HG02642 (cell line): ENCODE measurements around the gene TMEM26.
"Not testable (repeated sequence)": the region's sequence is repeated elsewhere in the genome, so short reads cannot be mapped to it uniquely, and the experiment has no call there.

ENCODE experiments used
- ATAC-seq: cut with Tn5 transposase; IDR thresholded peaks from one replicate; pipeline ENCODE4 v1.9.1; 2021; ENCODE audit warnings: mild to moderate bottlenecking; ENCODE audit not compliant: unreplicated experiment, poor library complexity

The TMEM26 gene

DNA sequence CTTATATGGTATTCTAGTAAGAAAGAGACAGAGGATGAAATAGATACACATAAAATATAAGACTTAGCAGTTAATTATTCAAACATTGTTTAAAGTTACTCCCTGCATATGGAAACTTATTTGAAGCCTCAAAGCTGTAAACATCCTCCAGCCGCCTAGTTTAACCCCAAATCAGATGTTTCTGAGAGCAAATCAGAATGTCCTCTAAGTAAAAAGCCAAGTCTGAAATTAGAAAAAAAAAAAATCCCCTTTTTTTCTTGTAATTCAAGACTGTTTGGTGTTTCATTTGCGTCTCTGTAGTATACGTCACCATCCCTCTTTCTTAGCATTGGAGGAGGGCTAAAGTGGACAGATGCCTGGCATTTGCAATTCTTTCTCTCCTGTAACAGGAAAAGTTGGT lies 46.4 kb downstream of the TMEM26 start:
- ATAC-seq = no peak

DNA sequence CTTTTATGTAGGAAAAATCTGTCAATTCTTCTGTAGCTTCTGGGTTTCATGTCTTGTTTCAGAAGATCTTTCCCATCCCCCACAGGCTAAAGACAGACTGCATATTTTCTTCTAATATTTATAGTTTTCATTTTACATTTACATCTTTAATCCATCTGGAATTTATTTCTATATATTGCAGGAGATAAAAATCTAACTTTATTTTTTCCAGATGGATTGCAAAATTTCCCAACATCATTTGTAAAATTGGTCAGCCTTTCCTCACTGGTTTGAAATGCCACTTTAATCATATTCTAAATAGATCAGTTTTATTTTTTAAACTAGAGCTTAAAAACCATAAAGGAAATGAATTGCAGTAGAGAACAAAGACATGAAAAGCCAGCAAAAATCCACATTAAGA lies 46.9 kb downstream of the TMEM26 start:
- no peak for ATAC-seq

DNA sequence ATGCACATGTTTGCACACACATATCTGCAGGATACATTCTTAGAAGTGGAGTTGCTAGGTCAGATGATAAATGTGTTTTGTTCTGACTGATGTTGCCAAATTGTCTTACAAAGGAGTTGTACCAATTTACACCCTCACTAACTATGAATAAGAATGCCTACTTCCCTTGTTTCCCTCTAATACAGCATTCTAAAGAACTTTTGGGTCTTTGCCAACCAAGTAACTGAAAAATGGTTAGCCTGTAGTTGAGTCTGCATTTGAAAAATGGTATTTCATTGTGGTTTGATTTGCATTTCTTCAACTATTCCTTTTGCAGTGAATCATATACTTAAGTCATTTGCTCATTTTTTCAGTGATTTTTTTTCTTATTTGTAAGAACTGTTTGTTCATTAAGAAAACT lies 48.4 kb downstream of the TMEM26 start:
- ATAC-seq = no peak

DNA sequence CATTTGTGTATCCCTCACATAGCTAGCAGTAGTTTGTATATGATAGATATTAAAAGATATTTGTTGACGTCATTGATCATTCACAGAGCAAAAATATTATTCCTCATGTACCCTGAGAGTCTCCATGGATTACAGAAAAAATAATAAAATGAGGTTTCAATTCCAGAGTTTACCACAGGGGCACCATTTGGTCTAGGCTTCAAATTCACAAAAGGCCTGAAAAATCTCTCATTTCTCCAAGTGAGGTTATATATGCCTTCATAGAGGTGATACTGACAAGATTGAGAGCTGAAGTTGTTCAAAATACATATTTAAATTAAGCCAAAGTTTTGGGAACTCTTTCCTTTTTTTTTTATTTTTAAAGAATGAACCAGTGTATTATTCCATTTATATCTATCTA lies 52.7 kb downstream of the TMEM26 start:
- no peak for ATAC-seq

DNA sequence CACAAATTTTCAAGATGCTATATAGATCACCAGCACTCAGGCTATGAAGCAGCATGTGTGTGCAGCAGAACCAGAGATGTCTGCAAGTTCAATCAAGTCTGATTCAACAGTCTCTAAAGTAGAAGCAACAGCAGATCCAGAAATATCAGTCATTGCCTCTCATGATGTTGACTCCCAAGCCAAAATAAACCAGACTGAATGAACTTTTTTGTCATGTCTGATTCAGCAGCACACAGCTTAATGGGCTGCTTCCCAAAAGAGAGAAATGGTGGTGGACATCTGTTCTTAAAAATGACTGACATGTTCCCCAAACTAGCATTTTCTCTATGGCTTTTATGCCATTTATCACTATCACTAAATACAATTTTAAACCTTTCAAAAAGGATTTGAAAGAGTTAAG lies 53.8 kb downstream of the TMEM26 start:
- ATAC-seq = no peak

DNA sequence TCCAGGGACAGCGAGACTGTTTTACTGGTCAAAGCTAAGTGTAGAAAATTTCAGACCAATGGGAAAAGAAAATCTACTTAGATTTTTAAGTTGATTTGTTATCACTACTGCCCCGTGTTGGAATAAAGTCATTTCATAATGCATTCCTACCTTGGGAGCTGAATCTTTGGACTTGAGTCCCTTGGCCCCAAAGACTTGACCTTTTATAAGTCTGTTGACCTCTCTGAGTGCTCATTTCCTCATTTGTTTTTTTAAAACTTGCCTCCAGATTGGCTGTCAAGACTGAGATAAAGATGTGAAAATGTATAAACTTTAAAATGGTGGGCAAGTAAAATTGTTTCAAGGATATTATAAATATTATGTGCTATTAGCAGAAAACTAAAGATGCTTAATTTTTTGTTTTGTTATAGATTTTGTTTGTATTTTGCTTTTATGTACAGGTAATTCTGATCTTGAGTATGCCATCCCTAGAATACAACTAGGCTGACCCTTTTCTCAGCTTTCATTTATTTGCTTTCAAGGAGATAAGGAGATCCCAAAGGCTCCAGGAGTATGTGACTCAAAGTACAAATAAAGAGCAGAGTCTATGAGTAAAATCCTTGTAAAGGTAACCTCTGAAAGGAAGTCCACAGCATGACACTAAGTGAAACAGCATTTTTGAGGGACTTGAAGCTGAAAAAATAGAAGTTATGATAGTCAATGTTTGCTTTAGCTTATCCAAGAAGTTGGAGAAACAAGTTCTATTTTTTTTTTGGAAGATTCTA lies 54.6 kb downstream of the TMEM26 start:
- no peak for ATAC-seq

DNA sequence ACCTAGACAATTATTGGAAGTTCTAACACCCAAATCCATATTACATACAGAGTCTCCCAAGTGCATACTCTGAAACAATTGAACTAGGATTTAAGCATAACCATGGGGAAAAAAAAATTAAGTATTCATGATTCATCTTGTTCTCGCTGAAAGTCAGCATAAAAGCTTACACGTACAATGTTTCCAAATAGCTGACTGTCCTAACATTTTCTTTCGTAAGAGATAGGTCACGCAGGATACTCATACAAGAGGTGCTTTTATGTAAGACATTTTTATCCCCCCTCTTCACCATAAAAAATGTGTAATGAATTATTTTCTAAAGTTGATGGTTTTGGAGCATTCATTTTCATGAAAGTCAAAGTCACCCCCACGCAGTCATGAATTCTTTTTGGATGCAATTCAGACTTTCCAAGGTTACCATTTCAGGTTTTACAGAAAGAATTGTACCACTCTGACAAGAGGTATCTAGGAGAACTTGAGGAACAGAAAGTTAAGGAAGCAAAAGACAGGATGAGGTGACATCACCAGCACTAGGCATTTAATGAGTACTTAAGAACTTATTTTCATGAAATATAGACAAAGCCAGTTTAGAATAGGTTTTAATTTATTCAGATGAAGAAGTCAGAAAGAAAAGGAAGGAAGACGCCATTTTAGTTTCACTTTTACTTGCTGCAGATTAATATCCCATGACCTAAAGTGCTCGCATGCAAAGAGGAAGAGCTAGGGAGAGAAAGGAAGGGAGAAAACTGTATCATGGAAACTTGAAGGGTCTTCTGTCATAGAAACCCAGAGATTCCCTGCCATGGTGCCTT lies 55.8 kb downstream of the TMEM26 start:
- ATAC-seq = peak; percentile 68

DNA sequence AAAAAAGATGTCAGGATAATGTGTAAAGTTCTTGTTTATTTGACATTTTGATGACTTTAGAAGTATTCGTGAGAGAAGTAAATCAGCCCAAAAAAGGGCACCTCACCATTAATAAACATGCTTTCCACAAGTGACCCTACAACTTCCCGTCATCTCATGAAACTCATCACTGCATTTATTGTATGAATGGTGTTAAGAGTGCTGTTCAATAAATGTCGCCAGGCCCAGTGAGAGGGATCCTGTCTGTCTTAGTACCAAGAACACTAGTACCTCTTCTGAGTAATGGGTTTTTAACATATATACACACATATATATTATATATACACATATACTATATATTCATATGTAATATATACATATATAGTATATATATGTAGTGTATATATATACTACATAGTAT lies 61.9 kb downstream of the TMEM26 start:
- ATAC-seq = peak; percentile 44

DNA sequence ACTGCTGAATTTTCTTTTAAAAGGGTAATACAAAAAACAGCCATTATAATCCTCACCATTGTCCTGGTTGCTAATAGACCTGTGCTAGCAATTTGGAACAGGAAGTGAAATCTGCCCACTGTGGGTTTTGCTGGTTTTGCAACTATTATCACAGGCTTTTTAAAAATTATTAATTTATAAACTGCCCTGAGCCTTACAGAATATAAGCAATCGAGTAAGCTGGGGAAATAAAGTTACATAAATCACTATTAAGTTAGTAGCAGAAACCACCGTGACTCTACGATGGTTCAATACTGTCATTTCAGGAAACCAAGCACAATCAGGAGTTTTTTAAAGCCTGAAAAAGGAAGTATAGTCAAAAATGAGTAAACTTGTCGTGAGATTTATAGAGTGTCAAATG lies 62.3 kb downstream of the TMEM26 start:
- ATAC-seq = peak; percentile 86

DNA sequence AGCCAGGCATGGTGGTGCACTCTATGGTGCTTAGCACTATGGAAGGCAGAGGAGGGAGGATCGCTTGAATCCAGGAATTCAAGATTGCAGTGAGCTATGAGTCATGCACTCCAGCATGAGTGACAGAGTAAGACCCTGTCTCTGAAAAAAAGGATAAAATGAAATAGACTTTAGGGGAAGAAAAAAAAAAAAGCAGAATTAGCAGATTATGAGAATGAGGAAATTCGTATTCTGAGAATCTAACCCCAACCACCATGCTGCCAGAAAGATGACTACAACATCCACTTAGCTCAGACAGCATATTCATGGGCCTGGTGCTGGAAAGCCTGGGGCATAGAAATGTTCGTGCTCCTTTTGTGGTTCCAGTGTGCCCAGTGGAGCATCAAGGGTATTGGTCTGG lies 63.3 kb downstream of the TMEM26 start:
- ATAC-seq = no peak

DNA sequence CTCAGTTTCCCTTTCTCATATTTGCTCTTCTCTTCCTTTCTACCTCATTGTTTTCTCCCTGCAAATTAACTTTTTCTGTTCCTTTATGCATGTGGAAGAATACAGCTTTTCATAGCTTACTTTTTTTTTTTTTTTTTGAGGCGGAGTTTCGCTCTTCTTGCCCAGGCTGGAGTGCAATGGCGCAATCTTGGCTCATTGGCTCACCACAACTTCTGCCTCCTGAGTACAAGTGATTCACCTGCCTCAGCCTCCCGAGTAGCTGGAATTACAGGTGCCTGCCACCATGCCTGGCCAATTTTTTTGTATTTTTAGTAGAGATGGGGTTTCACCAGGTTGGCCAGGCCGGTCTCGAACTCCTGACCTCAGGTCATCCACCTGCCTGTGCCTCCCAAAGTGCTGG lies 64.2 kb downstream of the TMEM26 start:
- not testable (repeated sequence) for ATAC-seq

DNA sequence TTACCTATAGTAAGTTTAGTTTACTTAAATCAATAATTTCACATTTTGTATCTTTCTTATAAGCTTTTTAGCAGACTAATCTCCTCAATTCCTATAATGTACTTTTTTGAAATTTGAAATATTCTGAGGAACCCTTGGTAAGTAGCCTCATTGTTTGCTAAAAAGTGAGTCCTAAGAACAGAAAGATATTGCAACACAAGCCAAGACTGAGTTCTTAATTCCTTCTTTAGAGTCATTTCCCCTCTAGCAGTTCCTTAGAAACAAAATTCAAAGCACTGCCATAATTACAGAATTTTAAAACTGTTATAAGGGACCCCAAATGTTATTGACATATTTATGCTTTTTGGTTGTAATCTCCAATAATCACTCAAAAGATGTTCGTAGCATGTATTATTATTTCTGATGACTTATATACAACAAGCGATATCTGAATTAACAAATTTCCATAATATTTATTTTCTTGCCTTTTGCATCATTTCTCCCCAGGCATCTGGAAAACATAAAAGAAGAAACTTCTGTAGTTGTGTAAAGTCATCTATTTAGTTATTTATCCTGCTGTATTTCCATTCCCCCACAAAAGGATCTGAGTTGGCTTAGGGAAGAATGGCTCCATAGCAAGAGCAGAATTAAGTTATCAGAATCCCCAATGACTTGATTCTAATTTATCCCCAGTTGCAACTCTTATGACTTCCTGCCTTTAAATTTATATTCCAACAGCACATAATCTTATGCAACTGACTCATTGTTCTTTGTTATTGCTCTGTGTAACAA lies 67.8 kb downstream of the TMEM26 start:
- no peak for ATAC-seq

DNA sequence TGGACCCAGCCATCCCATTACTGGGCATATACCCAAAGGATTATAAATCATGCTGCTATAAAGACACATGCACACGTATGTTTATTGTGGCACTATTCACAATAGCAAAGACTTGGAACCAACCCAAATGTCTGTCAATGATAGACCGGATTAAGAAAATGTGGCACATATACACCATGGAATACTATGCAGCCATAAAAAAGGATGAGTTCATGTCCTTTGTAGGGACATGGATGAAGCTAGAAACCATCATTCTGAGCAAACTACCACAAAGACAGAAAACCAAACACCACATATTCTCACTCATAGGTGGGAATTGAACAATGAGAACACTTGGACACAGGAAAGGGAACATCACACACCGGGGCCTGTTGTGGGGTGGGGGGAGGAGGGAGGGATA lies 72.0 kb downstream of the TMEM26 start:
- ATAC-seq = not testable (repeated sequence)

DNA sequence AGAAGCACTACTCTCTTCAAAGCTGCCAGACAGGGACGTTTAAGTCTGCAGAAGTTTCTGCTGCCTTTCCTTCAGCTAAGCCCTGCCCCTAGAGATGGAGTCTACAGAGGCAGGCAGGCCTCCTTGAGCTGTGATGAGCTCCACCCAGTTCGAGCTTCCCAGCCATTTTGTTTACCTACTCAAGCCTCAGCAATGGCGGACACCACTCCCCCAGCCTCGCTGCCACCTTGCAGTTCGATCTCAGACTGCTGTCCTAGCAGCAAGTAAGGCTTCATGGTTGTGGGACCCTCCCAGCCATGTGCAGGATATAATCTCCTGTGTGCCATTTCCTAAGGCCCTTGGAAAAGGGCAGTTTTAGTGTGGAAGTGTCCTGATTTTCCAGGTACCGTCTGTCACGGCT lies 74.3 kb downstream of the TMEM26 start:
- ATAC-seq = no peak

DNA sequence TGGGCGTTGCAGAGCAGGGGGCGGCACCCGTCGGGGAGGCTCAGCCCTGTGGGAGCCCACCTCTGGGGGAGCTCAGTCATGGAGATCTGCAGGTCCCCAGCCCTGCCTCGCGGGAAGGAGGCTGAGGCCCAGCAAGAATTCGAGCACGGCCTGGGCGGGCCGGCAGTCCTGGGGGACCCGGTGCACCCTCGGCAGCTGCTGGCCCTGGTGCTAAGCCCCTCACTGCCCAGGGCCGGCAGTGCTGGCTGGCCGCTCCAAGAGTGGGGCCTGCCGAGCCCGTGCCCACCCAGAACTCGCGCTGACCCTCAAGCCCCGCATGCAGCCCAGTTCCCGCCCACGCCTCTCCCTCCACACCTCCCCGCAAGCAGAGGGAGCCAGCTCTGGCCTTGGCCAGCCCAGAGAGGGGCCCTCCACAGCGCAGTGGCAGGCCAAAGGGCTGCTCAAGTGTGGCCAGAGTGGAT lies 76.2 kb downstream of the TMEM26 start:
- no peak for ATAC-seq

DNA sequence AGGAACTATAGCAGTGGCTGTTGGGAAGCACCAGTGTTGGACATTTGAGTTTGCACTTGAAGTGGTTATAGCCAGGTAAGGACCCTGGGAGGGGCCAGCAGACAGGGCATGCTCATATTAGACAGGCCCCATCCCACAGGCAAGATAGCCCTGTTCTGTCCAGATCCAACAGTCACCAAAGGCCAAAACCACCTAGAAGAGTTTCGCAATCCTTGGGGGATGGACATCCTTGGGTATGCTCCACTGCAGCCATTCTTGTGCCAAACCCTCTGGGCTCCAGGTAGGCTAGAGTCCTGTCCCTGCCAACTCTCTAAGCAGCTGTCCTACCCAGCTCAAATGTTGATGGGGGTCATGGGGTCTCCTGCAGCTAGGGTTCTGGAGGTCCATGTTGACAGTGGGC lies 76.8 kb downstream of the TMEM26 start:
- no peak for ATAC-seq

DNA sequence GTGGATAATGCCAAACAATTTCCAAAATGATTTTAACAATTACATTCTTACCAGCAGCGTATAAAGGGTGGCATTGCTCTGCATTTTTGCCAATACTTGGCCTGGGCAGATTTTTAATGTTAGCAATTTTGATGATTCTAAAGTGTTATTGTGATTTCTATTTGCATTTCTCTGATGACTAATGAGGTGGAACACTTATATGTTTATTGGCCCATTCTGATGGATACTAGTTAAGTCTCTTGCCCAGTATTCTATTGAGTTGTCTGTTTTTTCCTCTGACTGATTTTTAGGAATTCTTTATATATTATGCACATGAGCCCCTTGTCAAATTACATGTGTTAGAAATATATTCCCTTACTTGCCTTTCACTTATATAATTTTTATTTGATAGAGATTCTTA lies 86.8 kb downstream of the TMEM26 start:
- ATAC-seq = no peak

DNA sequence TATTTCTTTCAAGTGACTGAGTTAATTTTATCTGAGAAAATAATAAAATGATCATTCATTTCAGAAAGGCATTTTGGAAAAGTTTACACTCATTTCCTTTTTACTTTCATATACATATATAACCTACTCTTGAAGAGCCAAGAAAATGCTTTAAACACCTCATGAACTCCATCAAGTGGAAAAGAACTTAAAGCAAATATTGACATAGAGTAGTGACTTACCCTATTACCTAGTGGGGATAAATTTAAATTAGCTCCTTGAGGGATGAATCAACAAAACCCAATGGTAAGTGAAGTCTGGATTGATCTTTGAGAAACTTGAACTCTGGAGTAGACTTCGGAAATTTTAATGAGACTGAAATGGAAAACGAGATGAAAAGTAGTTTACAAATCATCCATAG lies 88.6 kb downstream of the TMEM26 start:
- no peak for ATAC-seq

DNA sequence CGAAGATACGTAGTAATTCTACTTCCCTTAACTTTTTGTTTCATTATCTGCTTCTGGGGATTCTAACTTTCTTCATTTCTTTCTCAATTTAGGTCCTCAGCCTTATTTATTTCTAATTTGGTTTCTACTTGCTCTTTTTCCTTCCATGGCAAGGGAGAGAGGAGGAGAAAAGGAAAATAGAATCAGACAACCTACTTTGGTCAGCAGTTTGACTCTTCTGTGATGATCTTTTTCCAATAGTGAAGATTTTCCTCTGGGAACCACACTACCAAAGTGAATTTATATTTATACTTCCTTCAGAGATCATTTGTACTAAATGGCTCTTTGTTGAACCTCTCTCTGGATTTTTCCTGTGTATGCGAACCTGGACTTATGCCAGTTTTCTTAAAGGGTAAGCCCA lies 90.2 kb downstream of the TMEM26 start:
- ATAC-seq = no peak

DNA sequence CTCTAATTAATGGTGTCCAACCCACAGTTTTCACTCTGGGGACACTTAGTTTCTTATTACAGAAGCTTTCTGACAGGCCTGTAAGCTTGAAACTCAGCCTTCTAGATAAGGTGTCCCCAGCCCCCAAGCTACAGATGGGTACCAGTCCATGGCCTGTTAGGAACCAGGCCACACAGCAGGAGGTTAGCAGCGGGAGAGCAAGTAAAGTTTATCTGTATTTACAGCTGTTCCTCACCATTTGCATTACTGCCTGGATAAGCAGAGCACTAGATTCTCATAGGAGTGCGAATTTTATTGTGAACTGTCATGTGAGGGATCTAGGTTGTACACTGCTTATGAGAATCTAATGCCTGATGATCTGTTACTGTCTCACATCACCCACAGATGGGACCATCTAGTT lies 93.7 kb downstream of the TMEM26 start:
- no peak for ATAC-seq

DNA sequence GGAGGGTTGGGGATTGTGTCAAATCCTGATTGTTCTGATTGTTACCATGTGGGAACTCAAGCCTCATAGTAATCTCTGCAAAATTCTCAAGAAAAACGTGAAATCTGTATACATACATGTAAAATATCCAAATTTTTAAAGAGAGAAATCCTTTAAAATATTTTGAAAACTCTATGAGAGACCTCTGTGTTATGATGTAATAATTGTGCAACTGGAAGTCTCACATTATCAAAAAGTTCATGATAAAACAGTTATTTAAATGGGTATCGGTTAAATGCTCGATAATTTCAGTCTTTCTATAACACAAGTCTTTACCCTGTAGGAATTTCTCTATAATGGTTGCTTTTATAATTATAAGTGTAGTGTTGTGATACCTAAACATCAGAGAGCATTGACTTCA lies 95.5 kb downstream of the TMEM26 start:
- ATAC-seq = no peak
